ENCODE measurements around the gene GATB.

GRCh38 chr4:151660676-151661075 is 100.1 kb downstream of the GATB start:
- TF ChIP-seq CTCF (IDR thresholded peaks at IDR 0.05; ENCODE audit: low read depth, low read length) = no peak
- no peak for TF ChIP-seq POLR2A (IDR thresholded peaks at IDR 0.05; ENCODE audit: extremely low read depth, insufficient read length)

Measured in NB4 (cell line).